WTC11 (cell line): ENCODE measurements around the gene NPAS3.

Experiments
- CREB1 ChIP-seq: sonication (generic); formaldehyde crosslinking; IDR thresholded peaks from 2 replicates; pipeline ENCODE4 v1.8.0; 2023; ENCODE audit warnings: mild to moderate bottlenecking, missing genetic modification reagents
- FOXJ3 ChIP-seq: sonication (generic); formaldehyde crosslinking; IDR thresholded peaks from 2 replicates; pipeline ENCODE4 v1.9.0; 2021; ENCODE audit warnings: missing genetic modification reagents, mild to moderate bottlenecking, borderline replicate concordance
- IRF2 ChIP-seq: sonication (generic); formaldehyde crosslinking; IDR thresholded peaks from 2 replicates; pipeline ENCODE4 v1.8.0; 2022; ENCODE audit warnings: low read depth, missing genetic modification reagents, borderline replicate concordance
- JAZF1 ChIP-seq: fragments of 250-450 bp; sonication (Bioruptor Pico); IDR thresholded peaks from 2 replicates; pipeline ENCODE4 v1.9.0; 2021; ENCODE audit warnings: moderate library complexity, mild to moderate bottlenecking, inconsistent platforms
- NR1H2 ChIP-seq: sonication (generic); formaldehyde crosslinking; IDR thresholded peaks from 2 replicates; pipeline ENCODE4 v1.9.0; 2021; ENCODE audit warnings: mild to moderate bottlenecking, moderate library complexity, missing genetic modification reagents
- TEAD1 ChIP-seq: sonication (generic); formaldehyde crosslinking; IDR thresholded peaks from 2 replicates; pipeline ENCODE4 v1.8.0; 2022; ENCODE audit warnings: mild to moderate bottlenecking, missing genetic modification reagents
- TEAD4 ChIP-seq: sonication (generic); formaldehyde crosslinking; IDR thresholded peaks from 2 replicates; pipeline ENCODE4 v1.8.0; 2022; ENCODE audit warnings: mild to moderate bottlenecking, missing genetic modification reagents
- TF ChIP-seq, protein P1 (sequence below): sonication (generic); formaldehyde crosslinking; IDR thresholded peaks from 2 replicates; pipeline ENCODE4 v1.8.0; 2022; ENCODE audit warnings: missing genetic modification reagents
- TF ChIP-seq, protein P2 (sequence below): fragments of 200-600 bp; IDR thresholded peaks from 2 replicates; pipeline ENCODE4 v1.8.0; 2022; ENCODE audit warnings: antibody characterized with exemption
- TF ChIP-seq, protein P3 (sequence below): sonication (generic); formaldehyde crosslinking; IDR thresholded peaks from 2 replicates; pipeline ENCODE4 v1.8.1; 2023; ENCODE audit warnings: mild to moderate bottlenecking, missing genetic modification reagents, moderate library complexity
- TF ChIP-seq, protein P4 (sequence below): sonication (generic); formaldehyde crosslinking; IDR thresholded peaks from 2 replicates; pipeline ENCODE4 v1.8.0; 2022; ENCODE audit warnings: mild to moderate bottlenecking, missing genetic modification reagents

DNA sequence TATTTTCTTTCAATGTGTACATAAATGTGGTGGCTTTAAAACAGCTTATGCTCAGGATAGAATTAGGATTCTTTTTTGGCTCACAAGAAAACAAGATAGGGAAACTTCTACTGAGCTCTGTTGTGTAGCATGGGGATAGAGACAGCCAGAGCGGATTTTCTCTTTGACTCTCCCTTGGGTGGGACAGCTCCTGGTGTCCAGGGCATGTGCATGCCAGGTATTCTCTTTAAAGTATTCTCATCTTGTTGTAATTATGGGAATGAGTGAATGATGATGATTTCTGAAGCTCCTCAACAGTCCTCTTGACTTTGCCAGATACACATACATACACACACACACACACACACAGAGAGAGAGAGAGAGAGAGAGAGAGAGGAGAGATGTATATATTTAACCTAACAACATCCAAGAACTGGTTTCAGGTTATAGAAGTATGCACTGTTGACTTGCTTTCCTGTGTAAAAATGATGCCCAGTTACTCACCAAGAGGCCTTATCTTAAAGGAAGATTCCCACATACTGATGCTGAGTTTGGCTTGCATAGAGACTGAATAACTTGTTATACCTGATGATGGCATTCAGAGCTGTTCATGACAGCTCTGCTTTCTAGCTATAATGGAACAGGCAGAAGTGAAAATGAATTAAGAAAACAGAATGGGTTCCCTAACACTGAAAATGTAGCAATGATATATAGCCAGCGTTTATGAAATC is 624.7 kb downstream of the NPAS3 start:
- TF ChIP-seq, protein P1, sequence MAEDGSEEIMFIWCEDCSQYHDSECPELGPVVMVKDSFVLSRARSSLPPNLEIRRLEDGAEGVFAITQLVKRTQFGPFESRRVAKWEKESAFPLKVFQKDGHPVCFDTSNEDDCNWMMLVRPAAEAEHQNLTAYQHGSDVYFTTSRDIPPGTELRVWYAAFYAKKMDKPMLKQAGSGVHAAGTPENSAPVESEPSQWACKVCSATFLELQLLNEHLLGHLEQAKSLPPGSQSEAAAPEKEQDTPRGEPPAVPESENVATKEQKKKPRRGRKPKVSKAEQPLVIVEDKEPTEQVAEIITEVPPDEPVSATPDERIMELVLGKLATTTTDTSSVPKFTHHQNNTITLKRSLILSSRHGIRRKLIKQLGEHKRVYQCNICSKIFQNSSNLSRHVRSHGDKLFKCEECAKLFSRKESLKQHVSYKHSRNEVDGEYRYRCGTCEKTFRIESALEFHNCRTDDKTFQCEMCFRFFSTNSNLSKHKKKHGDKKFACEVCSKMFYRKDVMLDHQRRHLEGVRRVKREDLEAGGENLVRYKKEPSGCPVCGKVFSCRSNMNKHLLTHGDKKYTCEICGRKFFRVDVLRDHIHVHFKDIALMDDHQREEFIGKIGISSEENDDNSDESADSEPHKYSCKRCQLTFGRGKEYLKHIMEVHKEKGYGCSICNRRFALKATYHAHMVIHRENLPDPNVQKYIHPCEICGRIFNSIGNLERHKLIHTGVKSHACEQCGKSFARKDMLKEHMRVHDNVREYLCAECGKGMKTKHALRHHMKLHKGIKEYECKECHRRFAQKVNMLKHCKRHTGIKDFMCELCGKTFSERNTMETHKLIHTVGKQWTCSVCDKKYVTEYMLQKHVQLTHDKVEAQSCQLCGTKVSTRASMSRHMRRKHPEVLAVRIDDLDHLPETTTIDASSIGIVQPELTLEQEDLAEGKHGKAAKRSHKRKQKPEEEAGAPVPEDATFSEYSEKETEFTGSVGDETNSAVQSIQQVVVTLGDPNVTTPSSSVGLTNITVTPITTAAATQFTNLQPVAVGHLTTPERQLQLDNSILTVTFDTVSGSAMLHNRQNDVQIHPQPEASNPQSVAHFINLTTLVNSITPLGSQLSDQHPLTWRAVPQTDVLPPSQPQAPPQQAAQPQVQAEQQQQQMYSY: no peak
- TF ChIP-seq, protein P2, sequence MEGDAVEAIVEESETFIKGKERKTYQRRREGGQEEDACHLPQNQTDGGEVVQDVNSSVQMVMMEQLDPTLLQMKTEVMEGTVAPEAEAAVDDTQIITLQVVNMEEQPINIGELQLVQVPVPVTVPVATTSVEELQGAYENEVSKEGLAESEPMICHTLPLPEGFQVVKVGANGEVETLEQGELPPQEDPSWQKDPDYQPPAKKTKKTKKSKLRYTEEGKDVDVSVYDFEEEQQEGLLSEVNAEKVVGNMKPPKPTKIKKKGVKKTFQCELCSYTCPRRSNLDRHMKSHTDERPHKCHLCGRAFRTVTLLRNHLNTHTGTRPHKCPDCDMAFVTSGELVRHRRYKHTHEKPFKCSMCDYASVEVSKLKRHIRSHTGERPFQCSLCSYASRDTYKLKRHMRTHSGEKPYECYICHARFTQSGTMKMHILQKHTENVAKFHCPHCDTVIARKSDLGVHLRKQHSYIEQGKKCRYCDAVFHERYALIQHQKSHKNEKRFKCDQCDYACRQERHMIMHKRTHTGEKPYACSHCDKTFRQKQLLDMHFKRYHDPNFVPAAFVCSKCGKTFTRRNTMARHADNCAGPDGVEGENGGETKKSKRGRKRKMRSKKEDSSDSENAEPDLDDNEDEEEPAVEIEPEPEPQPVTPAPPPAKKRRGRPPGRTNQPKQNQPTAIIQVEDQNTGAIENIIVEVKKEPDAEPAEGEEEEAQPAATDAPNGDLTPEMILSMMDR: no peak
- TF ChIP-seq TEAD4 (CRISPR knock-in tag): no peak
- TF ChIP-seq, protein P3, sequence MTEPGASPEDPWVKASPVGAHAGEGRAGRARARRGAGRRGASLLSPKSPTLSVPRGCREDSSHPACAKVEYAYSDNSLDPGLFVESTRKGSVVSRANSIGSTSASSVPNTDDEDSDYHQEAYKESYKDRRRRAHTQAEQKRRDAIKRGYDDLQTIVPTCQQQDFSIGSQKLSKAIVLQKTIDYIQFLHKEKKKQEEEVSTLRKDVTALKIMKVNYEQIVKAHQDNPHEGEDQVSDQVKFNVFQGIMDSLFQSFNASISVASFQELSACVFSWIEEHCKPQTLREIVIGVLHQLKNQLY (CRISPR knock-in tag): no peak
- no peak for TF ChIP-seq IRF2
- no peak for TF ChIP-seq TEAD1 (CRISPR knock-in tag)
- TF ChIP-seq JAZF1: no peak
- TF ChIP-seq FOXJ3 (CRISPR knock-in tag): no peak
- no peak for TF ChIP-seq CREB1 (CRISPR knock-in tag)
- no peak for TF ChIP-seq NR1H2
- TF ChIP-seq, protein P4, sequence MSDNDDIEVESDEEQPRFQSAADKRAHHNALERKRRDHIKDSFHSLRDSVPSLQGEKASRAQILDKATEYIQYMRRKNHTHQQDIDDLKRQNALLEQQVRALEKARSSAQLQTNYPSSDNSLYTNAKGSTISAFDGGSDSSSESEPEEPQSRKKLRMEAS: no peak
